ENCODE results near the gene PRKAR1B. TPM values are rescaled to one million over a fixed set of nuclear protein-coding genes. Genes with fewer than 3 reads are reported as not detected.

PRKAR1B gene
- total RNA-seq, 1 experiment from 2014 or later: 24.8 TPM

DNA sequence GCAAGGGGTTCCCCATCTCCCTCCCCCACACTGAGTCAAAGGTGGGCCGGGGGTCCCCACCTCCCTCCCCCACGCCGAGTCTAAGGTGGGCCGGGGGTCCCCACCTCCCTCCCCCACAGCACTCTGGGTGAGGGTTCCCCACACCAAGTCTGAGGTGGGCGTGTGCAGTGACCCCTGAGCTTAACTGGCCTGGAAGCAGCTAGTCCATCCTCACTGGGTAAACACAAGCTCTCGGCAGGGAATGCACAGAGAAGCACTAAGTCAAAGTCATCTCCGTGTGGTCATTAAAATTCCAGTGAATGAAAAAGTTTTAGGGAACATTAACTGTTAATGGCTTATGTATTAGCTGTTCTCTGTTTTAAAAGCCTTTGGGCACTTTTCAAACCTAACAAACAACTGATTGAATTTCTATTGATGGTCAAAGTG is 43.7 kb upstream of the PRKAR1B start:
- Mint-ChIP-seq H3K36me3 (ENCODE audit: insufficient read depth, unreplicated experiment) (peaks cover 67% of the 10 kb centered on the region), H3K27me3 (ENCODE audit: unreplicated experiment) (no peaks in the 10 kb centered on the region), H3K4me3 (ENCODE audit: low read depth, unreplicated experiment) (no peak overlapping the region), H3K4me1 (ENCODE audit: low read depth, unreplicated experiment) (no peaks in the 10 kb centered on the region), H3K27ac (ENCODE audit: unreplicated experiment) (no peak overlapping the region), H3K9me3 (ENCODE audit: low read depth, unreplicated experiment) (no peaks in the 10 kb centered on the region)
- TF ChIP-seq CTCF (IDR thresholded peaks at IDR 0.05; ENCODE audit: unreplicated experiment): no peak
- BruUV-seq (replicated peaks): no TSS peak
- no peak for DNase-seq
- intact Hi-C loops (cut with micrococcal nuclease; ENCODE audit: unreplicated experiment): no loop called here
- CTCF ChIA-PET: interaction anchor here (0.5 kb wide), 1 partner anchor 40 kb away, joined by 5 read pairs; no protein-coding TSS in a partner anchor

GRCh38 chr7:770336-770735 is 43.3 kb upstream of the PRKAR1B start:
- Mint-ChIP-seq H3K4me1 (ENCODE audit: low read depth, unreplicated experiment) (no peaks in the 10 kb centered on the region), H3K36me3 (ENCODE audit: insufficient read depth, unreplicated experiment) (peaks cover 67% of the 10 kb centered on the region), H3K27me3 (ENCODE audit: unreplicated experiment) (no peaks in the 10 kb centered on the region), H3K9me3 (ENCODE audit: low read depth, unreplicated experiment) (no peaks in the 10 kb centered on the region), H3K27ac (ENCODE audit: unreplicated experiment) (no peak overlapping the region), H3K4me3 (ENCODE audit: low read depth, unreplicated experiment) (no peak overlapping the region)
- no peak for DNase-seq
- CTCF ChIA-PET: no interaction called here
- no peak for TF ChIP-seq CTCF (IDR thresholded peaks at IDR 0.05; ENCODE audit: unreplicated experiment)
- intact Hi-C loops (cut with micrococcal nuclease; ENCODE audit: unreplicated experiment): no loop called here
- BruUV-seq (replicated peaks): no TSS peak

DNA sequence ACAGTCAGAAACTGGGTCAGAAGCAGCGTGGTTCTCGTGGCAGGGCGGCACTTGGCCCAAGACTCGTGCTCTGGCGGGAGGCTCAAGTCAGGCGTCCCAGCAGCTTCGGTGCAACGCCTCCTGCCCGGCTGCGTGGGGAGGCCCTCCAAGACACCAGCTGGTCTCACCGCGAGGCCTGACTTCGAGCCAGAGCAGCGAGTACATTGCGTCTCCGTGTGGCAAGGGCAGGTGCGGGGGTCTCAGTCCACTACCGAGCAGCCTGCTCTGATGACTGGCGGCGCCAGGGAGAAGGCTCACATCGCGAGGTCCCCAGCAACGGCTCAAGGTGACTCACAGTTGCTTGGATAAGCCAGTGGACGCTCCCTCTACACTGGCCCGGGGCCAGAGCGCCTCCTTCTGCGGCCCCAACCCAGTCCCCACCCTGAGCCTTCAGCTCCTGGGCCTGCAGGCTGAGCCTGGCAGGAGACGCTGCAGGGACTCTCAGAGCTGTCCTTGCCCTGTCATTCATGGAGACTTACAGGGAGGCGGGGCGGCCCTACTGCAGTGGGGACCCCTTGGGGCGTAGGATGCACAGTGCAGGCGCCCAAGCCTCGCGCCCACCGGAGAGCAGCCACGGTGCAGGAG is 41.9 kb upstream of the PRKAR1B start:
- intact Hi-C loops (cut with micrococcal nuclease; ENCODE audit: unreplicated experiment): no loop called here
- no peak overlapping the region for H3K27ac Mint-ChIP-seq (ENCODE audit: unreplicated experiment)
- H3K4me1 Mint-ChIP-seq (ENCODE audit: low read depth, unreplicated experiment): no peaks in the 10 kb centered on the region
- CTCF ChIA-PET: interaction anchor here (0.6 kb wide), 1 partner anchor 232 kb away, joined by 5 read pairs; no protein-coding TSS in a partner anchor
- TF ChIP-seq CTCF (IDR thresholded peaks at IDR 0.05; ENCODE audit: unreplicated experiment): no peak
- DNase-seq: no peak
- no peaks in the 10 kb centered on the region for H3K9me3 Mint-ChIP-seq (ENCODE audit: low read depth, unreplicated experiment)
- peaks cover 63% of the 10 kb centered on the region for H3K36me3 Mint-ChIP-seq (ENCODE audit: insufficient read depth, unreplicated experiment)
- no peak overlapping the region for H3K4me3 Mint-ChIP-seq (ENCODE audit: low read depth, unreplicated experiment)
- BruUV-seq (replicated peaks): no TSS peak
- H3K27me3 Mint-ChIP-seq (ENCODE audit: unreplicated experiment): no peaks in the 10 kb centered on the region

GRCh38 chr7:767941-768731 is 41.1 kb upstream of the PRKAR1B start:
- H3K4me3 Mint-ChIP-seq (ENCODE audit: low read depth, unreplicated experiment): no peak overlapping the region
- H3K36me3 Mint-ChIP-seq (ENCODE audit: insufficient read depth, unreplicated experiment): peaks cover 59% of the 10 kb centered on the region
- no peaks in the 10 kb centered on the region for H3K27me3 Mint-ChIP-seq (ENCODE audit: unreplicated experiment)
- no peaks in the 10 kb centered on the region for H3K9me3 Mint-ChIP-seq (ENCODE audit: low read depth, unreplicated experiment)
- no peak overlapping the region for H3K27ac Mint-ChIP-seq (ENCODE audit: unreplicated experiment)
- intact Hi-C loops (cut with micrococcal nuclease; ENCODE audit: unreplicated experiment): no loop called here
- TF ChIP-seq CTCF (IDR thresholded peaks at IDR 0.05; ENCODE audit: unreplicated experiment): no peak
- H3K4me1 Mint-ChIP-seq (ENCODE audit: low read depth, unreplicated experiment): no peaks in the 10 kb centered on the region
- BruUV-seq (replicated peaks): no TSS peak
- CTCF ChIA-PET: interaction anchor here (0.6 to 0.7 kb wide), 2 partner anchors 36 to 120 kb away, joined by 4 to 9 read pairs; no protein-coding TSS in a partner anchor
- DNase-seq: no peak
